GM12878 (cell line): ENCODE results near the gene ASTN1. TPM values are rescaled to one million over a fixed set of nuclear protein-coding genes. Genes with fewer than 3 reads are reported as not detected.

Experiments used
- ATAC-seq: fragments of 200-7000 bp; cut with Tn5 transposase; 3 replicates; pipeline ENCODE4 v1.9.1; 2020; ENCODE audit warnings: mild to moderate bottlenecking, moderate library complexity
- BruUV-seq: library from RNA; stranded (reverse); fragments of 400-500 nt; replicated peaks from 2 replicates; lab custom pipeline; 2021; lab: Mats Ljungman, UMichigan
- CTCF ChIA-PET: fragments of 300-600 bp; sonication (Branson Sonifier 250); formaldehyde crosslinking; extraction: SDS; loops from one replicate; lab custom pipeline; 2021; ENCODE audit warnings: inconsistent platforms; lab: Yijun Ruan, JAX
- POLR2A ChIA-PET: fragments of 350-600 bp; formaldehyde crosslinking; extraction: SDS; loops from one replicate; lab custom pipeline; 2021; ENCODE audit warnings: inconsistent platforms; lab: Charles Lee
- RAD21 ChIA-PET: fragments of 300-600 bp; sonication (Branson Sonifier 250); formaldehyde crosslinking; loops from one replicate; lab custom pipeline; 2023; ENCODE audit warnings: antibody characterized with exemption; ENCODE audit not compliant: unreplicated experiment; lab: Charles Lee
- SMC1A ChIA-PET: fragments of 300-600 bp; sonication (Branson Sonifier 250); formaldehyde crosslinking; loops from one replicate; lab custom pipeline; 2023; ENCODE audit not compliant: unreplicated experiment, uncharacterized antibody; lab: Charles Lee
- DNase-seq: peaks from one replicate; pipeline ENCODE4 v3.0.0-alpha.2; 2011; ENCODE audit warnings: low read depth, low spot score
- FAIRE-seq: peaks from 3 replicates; lab custom pipeline; 2011; peaks lifted over from hg19 to GRCh38; lab: Jason Lieb, UNC
- H2AFZ ChIP-seq: 2 replicates; pipeline ENCODE4 v1.6.0; 2011; ENCODE audit warnings: low read depth, low read length, control low read depth; ENCODE audit not compliant: control insufficient read depth
- H3K27ac ChIP-seq: 2 replicates; pipeline ENCODE4 v1.5.1; 2011; ENCODE audit warnings: control low read depth; ENCODE audit not compliant: control insufficient read depth, insufficient read depth
- H3K27me3 ChIP-seq, 2 experiments: replicated peaks in 1 of 2; 2 replicates each; pipeline versions ENCODE4 v1.6.0 to v1.6.1; 2011; ENCODE audit warnings: low read length in 1 of 2; ENCODE audit not compliant: control insufficient read depth in 2 of 2, insufficient read depth in 2 of 2
- H3K36me3 ChIP-seq, 2 experiments: 2 replicates each; pipeline ENCODE4 v1.5.1; 2011; ENCODE audit warnings: low read length in 1 of 2; ENCODE audit not compliant: control insufficient read depth in 2 of 2, insufficient read depth in 2 of 2
- H3K4me1 ChIP-seq: 2 replicates; pipeline ENCODE4 v1.6.1; 2011; ENCODE audit warnings: mild to moderate bottlenecking, low read length, moderate library complexity, mixed read lengths; ENCODE audit not compliant: control insufficient read depth, insufficient read depth
- H3K4me2 ChIP-seq: 2 replicates; pipeline ENCODE4 v1.6.0; 2011; ENCODE audit warnings: control low read depth; ENCODE audit not compliant: control insufficient read depth, insufficient read depth
- H3K4me3 ChIP-seq: fragments of 200-600 bp; sonication (generic); 2 replicates; pipeline ENCODE4 v1.5.1; 2016
- H3K79me2 ChIP-seq: 2 replicates; pipeline ENCODE4 v1.6.0; 2011; ENCODE audit warnings: low read length; ENCODE audit not compliant: control insufficient read depth, insufficient read depth
- H3K9ac ChIP-seq: 2 replicates; pipeline ENCODE4 v1.8.0; 2011; ENCODE audit warnings: low read length, control low read depth, mixed read lengths; ENCODE audit not compliant: control insufficient read depth, insufficient read depth
- H3K9me3 ChIP-seq: replicated peaks from 3 replicates; pipeline ENCODE4 v1.5.1; 2011; ENCODE audit warnings: mild to moderate bottlenecking, low read length; ENCODE audit not compliant: control insufficient read depth, insufficient read depth
- H4K20me1 ChIP-seq: 2 replicates; pipeline ENCODE4 v1.6.0; 2011; ENCODE audit not compliant: control insufficient read depth, insufficient read depth
- ESRRA ChIP-seq: IDR thresholded peaks from 2 replicates; pipeline ENCODE4 v1.6.1; 2012; ENCODE audit warnings: mild to moderate bottlenecking, low read length, improper control_type of control experiment
- RFX5 ChIP-seq: IDR thresholded peaks from 2 replicates; pipeline ENCODE4 v1.6.1; 2011; ENCODE audit warnings: low read depth, low read length, improper control_type of control experiment
- SMARCA5 ChIP-seq: fragments of 450-650 bp; IDR thresholded peaks from 2 replicates; pipeline ENCODE4 v1.6.1; 2017; ENCODE audit warnings: mild to moderate bottlenecking
- TCF12 ChIP-seq: IDR thresholded peaks from 2 replicates; pipeline ENCODE4 v1.6.1; 2011; ENCODE audit warnings: low read depth, mild to moderate bottlenecking, low read length
- ZNF217 ChIP-seq: fragments of 450-650 bp; IDR thresholded peaks from 2 replicates; pipeline ENCODE4 v1.6.1; 2017; ENCODE audit warnings: antibody characterized with exemption, mild to moderate bottlenecking
- WGBS: methylation state at CpG from one replicate; pipeline ENCODE4 v1.1.6; 2016; ENCODE audit warnings: low lambda C conversion rate; ENCODE audit not compliant: insufficient replicate concordance, insufficient coverage; ENCODE audit errors: missing lambda C conversion rate; 5-methylcytosine and 5-hydroxymethylcytosine counted together
- in situ Hi-C: fragments of 300-500 bp; cut with MboI; formaldehyde crosslinking; loops from 9 replicates; pipeline ENCODE4 v1.14.3; 2018; ENCODE audit warnings: mixed read lengths
- intact Hi-C: fragments of 100-400 bp; cut with micrococcal nuclease; formaldehyde crosslinking; loops from one replicate; pipeline ENCODE4 v1.14.2; 2022; ENCODE audit not compliant: unreplicated experiment
- polyA plus RNA-seq, 11 experiments: library from polyadenylated mRNA; depleted of rRNA in 4 of 11; unstranded in 6 of 11; stranded (reverse) in 5 of 11; fragments of >200 nt; fragmentation: Nextera tagmentation in 4 of 11; fragmentation: Illumina TruSeq in 1 of 11; extraction: Ambion mirVana in 4 of 11; extraction: Trizol in 1 of 11; gene quantifications; 1 replicate in 1 of 11; 2 replicates in 10 of 11; pipeline versions ENCODE4 v1.2.1 to v1.2.3, GENCODE V29; 2011 to 2016; ENCODE audit warnings: inconsistent platforms in 2 of 11, missing spikeins in 2 of 11, low read depth in 1 of 11
- total RNA-seq, 4 experiments: library from RNA; depleted of rRNA in 3 of 4; stranded (reverse); fragments of >200 nt in 3 of 4; fragmentation: Illumina TruSeq in 1 of 4; extraction: Trizol in 1 of 4; gene quantifications; 2 replicates each; pipeline versions ENCODE4 v1.2.1 to v1.2.3, GENCODE V29; 2013 to 2021
- TF ChIP-seq, protein P1 (sequence below): fragments of 450-650 bp; IDR thresholded peaks from 2 replicates; pipeline ENCODE4 v1.6.1; 2017; ENCODE audit warnings: borderline replicate concordance

Gene ASTN1
- total and polyA plus RNA-seq, 10 of the 15 experiments (the other 5 are each of a cell fraction or from before 2014, with no cell fraction given) = 0.04 TPM; not detected in 9

DNA sequence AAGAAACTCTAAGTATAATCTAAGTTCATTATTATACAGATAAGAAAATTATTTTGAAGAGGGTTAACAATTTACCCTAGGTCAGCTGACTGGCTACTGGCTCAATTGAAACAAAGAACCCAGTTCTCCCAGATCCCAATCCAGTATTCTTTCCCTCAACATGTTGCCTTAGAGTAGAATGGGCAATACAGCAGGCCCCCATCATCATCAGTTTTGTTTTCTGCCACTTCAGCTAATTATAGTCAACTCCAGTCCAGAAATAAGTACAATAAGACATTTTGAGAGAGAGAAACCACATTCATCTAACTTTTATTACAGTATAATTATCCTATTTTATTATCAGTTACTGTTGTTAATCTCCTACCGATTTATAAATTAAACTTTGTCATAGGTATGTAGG lies 241.2 kb downstream of the ASTN1 start:
- Histone ChIP-seq H3K79me2 (no peaks in the 10 kb centered on the region), H3K27ac (no peak overlapping the region), H3K4me2 (no peak overlapping the region), H2AFZ (no peak overlapping the region), H3K4me1 (no peaks in the 10 kb centered on the region), H4K20me1 (no peaks in the 10 kb centered on the region), H3K9me3 (no peaks in the 10 kb centered on the region), H3K36me3 (no peaks in the 10 kb centered on the region), H3K9ac (no peak overlapping the region), H3K4me3 (no peak overlapping the region), H3K27me3 (no peaks in the 10 kb centered on the region; a peak in 1 of 4 replicates)
- CTCF ChIA-PET = no interaction called here
- 0% methylated on average over 1 of the region's 1 CpG for WGBS
- DNase-seq (no peak), FAIRE-seq (no peak), ATAC-seq (no peak)
- no TSS peak for BruUV-seq
- RAD21 ChIA-PET = no interaction called here
- intact Hi-C loops (no loop called here), in situ Hi-C loops (no loop called here)
- TF ChIP-seq, protein P1, sequence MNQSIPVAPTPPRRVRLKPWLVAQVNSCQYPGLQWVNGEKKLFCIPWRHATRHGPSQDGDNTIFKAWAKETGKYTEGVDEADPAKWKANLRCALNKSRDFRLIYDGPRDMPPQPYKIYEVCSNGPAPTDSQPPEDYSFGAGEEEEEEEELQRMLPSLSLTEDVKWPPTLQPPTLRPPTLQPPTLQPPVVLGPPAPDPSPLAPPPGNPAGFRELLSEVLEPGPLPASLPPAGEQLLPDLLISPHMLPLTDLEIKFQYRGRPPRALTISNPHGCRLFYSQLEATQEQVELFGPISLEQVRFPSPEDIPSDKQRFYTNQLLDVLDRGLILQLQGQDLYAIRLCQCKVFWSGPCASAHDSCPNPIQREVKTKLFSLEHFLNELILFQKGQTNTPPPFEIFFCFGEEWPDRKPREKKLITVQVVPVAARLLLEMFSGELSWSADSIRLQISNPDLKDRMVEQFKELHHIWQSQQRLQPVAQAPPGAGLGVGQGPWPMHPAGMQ = no peak
- TF ChIP-seq SMARCA5 (no peak), TCF12 (no peak), ESRRA (no peak), ZNF217 (no peak), RFX5 (no peak)
- SMC1A ChIA-PET = no interaction called here
- POLR2A ChIA-PET = no interaction called here
